Stimulated activated CD4-positive, alpha-beta T cell treated with anti-CD3 and anti-CD28 coated beads, TNF-alpha, amount 100 ng/mL, for 48 hours (primary cell): ENCODE results near the gene NABP1.

ENCODE experiments used
- DNase-seq, 3 donors: peaks; one replicate each; pipeline ENCODE4 v3.0.0-alpha.2; 2020; ENCODE audit warnings: low read depth in 3 of 3

Gene NABP1

DNA sequence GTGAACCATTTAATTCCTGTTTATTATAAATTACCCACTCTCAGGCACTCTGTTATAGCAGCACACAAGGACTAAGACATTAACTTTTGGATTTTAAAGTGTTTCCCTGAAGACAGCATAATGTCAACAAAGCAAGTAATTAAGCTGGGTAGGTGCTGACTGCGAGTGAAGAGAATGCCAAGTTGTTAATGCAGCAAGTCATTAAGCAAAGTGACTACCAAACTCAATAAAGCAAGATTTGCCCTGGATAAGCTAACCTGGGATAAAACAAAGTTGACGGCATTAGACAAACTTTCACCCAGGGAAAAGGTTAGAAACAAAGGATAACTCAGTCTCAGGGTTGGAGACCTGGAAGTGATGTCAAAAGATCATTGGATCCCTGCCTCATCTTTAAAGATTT lies 28.4 kb upstream of the NABP1 start:
- no peak for DNase-seq

GRCh38 chr2:191650896-191651773 lies 26.8 kb upstream of the NABP1 start:
- no peak for DNase-seq

GRCh38 chr2:191653667-191654391 lies 24.1 kb upstream of the NABP1 start:
- DNase-seq: no peak

DNA sequence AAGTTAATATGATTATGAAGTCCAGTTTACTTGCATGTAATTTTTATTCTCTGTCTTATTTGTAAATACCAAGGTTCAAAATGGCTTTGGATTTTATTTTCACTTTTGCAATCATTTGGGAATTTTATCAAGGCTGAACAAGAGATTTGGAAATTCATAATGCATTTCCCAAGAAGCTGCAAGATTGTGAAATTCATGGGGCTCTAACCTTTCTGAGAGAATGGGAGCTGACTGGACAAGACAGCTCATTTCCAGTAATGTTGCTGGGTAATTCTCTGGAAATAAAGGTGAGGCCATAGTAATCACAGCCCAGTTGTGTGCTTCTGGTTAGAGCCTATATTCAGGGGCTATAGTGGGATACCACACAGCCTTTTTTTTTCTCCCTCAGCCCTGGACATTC lies 21.5 kb upstream of the NABP1 start:
- DNase-seq: no peak

- DNase-seq: no peak
Measured at GRCh38 chr2:191656792-191657191, 21.1 kb upstream of the NABP1 start.

- DNase-seq: no peak
Measured at GRCh38 chr2:191657977-191658376, 20.0 kb upstream of the NABP1 start.

DNA sequence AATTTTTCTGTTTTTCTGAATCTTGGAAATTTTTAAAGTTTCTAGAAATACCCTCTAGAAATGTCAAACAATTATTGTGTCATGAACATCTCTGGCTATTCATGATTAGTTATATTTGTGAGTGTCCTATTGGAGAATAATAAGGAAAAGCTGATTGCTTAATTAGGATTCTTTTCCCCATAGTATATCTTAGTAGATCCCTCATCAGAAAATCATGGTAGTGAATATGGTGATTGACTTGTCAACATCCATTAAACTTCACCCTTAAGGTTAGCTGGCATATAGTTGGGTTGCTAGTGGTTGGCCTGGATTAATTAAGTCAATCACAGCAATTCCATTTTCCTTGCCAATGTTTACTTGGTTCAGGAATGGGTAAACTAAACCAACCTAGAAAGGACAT lies 18.7 kb upstream of the NABP1 start:
- DNase-seq: no peak

DNA sequence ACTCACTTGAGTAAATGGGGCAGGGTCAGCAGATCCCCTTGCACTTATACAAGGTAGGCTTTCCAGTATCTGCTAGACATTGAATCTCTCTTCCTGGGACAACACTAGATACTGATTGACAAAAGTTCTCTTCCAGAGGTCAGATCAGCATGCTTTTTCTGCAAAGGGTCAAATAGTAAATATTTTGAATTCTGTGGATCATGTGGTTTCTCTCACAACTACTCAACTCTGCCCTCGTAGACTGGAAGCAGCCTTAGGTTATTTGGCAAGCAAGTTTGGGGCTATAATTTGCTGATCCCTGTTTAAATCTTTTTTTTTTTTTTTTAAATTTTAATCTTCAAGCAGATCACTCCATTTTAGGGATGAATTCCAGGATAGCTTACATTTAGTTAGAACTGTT lies 17.4 kb upstream of the NABP1 start:
- DNase-seq: no peak

DNA sequence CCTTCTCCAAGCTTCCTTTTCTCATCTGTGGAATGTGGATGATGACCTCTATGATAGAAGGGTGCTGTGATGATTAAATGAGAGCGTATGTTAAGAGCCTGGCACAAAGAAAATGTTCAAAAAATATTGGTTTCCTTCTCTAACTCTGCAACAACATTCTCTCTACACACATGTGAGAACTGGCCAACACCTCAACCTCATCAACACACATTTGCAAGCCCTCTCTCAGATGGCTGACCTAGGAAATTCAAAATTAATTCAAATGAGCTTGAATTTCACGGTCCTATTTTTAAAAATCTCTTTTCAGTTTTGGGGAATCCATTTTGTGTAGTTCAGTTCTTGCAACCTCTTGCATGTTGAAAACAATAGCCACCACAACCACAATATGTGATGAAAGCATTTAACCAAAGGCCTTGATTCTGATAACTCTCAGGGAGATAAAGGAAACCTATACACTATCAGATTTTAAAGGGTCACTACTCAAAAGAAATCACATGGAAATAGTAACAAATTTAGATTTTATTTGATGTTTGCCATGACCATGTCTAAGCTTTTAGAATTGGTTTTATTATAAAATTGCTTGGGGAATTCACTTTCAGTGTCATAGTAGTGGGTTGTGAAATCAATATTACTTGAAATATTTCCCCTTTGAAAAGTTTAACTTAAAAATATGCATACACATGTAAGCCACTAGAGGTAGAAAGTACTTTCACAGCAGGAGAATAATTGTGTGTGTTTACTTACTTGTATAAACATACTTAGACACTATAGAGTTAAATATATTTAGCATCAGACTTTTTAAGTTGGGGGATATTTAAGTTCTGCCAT lies 16.6 kb upstream of the NABP1 start:
- no peak for DNase-seq

DNA sequence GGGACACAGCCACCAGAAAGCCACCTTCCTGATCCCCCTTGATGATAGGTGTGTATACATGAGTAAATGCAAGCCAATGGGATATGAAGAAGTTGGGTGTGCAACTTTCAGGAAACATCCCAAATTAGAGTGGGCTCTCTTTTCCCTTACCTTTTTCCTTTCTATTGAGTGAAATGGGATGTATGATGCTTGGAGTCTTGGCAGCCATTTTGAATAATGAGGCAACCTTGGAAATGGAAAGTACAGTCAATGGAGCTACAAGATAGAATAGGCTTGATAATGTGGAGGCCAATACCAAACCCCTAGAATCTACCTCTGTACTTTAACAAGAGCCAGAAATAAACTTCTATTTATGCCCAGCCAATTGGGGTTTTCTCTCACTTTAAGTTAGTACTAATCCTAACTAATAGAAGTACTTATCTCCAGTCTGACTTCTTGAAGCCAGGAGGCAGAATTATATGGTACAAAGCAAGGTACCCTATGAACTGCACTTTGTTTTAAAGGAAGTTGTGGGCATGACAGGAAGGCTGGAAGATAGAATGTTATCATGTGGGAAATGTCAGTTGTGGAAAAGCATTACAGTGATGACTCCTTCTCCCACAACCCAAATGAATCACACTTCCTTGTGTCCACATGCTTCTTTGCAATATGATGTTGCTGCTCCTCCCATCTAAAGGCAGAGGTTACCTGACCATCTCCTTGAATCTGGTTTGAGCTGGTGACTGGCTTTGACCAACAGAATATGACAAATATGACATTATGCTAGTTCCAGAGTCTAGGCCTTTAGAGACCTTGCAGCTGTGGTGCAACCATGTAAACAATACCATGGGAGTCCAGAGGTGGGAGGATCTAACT lies 12.9 kb upstream of the NABP1 start:
- no peak for DNase-seq

DNA sequence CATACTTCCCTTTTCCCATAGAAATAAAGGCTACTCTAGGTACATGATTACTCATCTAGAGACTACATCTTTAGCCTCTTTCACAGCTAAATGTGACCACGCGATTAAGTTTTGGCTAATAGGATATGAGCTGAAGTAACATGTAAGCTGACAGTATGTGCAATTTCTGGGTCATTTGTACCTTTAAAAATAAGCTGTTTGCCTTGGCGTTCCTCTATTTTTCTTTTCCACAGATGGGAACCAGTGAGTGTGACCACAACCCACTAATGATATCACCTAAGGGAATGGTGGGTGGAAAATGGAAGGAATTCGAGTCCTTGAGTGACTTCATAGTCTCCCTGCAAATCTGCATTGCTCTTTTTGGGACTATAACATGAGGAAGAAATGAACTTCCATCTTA lies 11.7 kb upstream of the NABP1 start:
- no peak for DNase-seq

DNA sequence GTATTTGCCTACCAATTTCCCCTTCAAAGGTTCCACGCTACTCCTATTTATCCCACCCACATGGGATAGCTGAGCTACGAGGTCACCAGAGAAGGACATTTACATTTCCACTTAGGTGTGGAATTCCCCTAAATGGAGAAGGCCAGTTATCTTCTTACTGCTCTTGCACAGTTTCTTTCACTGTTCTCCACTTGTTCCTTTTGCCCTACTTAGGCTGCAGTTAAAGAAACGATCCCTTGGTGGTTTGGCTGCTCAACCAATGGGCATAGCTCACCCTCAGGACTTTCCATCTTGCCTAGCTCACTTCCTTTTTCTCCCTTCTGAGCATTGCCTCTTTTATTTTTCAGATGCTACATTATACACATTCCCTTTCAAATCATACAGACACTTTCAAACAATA lies 11.2 kb upstream of the NABP1 start:
- no peak for DNase-seq

DNA sequence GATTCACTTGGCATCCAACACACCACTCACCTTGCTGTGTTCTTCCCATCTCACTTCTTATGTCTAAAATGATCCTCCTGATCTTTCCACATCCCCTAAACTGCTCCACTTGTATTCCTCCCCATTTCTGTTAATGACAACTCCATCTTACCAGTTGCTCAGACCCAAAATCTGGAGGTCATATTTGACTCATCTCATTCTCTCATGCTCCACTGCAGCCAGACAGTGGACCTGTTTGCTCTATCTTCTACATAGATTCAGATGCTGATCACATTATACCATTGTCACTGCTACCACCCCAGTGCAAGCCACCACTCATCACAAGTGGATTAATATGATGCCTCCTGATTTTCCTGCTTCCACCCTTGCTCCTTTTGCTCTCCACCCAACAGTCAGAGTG lies 7.9 kb upstream of the NABP1 start:
- no peak for DNase-seq

GRCh38 chr2:191670787-191671186 lies 7.1 kb upstream of the NABP1 start:
- no peak for DNase-seq

DNA sequence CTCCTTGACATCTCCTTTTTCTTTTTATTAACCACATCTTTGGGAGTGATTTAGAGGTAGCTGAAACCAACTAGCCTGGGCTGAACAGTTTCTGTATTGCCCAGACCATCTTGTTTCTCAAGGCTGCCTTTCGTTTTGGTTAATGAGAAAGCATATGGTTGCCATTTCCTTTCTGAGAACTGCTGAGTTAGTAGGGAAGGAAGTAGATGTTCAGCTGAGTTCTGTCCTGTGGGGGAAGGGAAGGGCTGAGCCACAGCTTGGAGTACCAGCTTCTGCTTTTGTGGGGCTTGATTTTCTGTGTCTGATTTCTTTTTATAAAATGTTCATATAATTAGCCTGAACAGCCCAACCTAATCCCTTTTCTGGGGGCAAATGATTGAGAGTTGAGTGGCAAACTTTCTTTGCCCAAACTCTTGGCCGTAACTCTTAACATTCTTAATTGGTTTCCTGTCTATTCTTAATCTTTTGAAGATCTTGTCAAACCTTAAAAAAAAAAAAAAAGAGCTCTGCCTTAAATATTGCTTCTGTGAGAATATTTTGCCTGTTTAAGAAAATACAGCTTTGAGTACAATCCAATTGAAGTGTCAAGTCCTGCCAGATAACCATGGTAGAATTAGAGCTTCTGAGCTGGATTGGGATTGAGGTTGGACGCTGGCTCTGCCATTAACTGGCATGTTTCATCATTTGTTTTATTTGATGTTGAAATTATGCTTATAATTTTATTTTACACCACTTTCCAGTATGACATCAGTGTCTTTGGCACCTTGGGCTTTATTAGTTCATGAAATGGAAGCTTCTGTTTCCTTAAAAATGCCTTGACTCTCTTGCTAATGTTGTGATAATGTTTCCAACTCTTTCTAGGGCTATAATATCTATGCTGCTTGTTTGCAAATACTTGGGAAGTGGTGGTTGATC lies 1.9 kb upstream of the NABP1 start:
- DNase-seq: peak in 1 of 3 donors; percentile 48

- peak; percentile 24 to 51 (median 37) for DNase-seq
Measured at GRCh38 chr2:191676790-191677645, 918 bp upstream of the NABP1 start.

- DNase-seq: peak; percentile 45 to 78 (median 51)
Measured at GRCh38 chr2:191678437-191679100, 633 bp downstream of the NABP1 start.

DNA sequence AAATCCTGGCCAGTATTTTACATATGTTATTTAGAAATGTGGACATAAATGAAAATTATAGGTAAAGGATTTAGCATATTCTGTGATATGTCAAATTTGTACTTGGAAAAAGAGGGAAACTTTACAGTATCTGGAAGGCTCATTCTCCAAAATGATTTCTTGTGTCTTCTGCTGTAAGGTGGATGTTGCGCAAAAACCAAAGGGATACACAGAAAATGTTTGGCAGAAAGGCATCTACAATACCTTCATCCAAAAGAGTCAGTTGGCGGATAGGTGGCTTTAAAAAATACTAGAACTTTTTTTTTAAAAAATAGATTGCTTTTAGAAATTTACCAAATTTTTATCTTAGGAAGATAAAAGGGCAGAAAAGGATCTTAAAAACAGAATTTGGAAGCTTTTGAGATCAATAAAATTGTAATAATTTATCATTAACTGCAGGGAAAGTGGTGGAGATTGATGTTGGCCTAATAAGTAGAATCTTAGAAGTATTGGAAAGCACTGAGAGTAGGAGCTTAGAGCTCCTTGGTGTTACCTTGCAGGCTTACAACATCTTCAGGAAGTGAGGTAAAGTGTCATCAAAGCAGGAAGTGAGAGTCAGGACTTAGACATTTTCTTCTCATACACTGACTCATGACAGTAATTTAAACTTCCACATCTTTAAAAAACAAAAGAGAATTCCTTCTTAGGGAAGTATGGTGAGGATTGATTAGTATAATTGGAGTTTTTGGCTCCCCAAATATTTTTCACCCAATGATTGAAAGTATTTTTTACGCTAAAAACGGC lies 2.1 kb downstream of the NABP1 start:
- DNase-seq: no peak
